GM20000 (cell line): ENCODE measurements around the gene ADM2.

Experiments
- DNase-seq: peaks from one replicate; pipeline ENCODE4 v3.0.0; 2012; ENCODE audit warnings: low spot score
- CTCF ChIP-seq: IDR thresholded peaks from 2 replicates; pipeline ENCODE4 v1.5.1; 2012; ENCODE audit warnings: mild to moderate bottlenecking, control low read depth; ENCODE audit errors: extremely low read depth, missing control alignments

Gene ADM2

GRCh38 chr22:50502628-50503474, 21.5 kb downstream of the ADM2 start:
- no peak for DNase-seq
- no peak for TF ChIP-seq CTCF

- no peak for DNase-seq
- TF ChIP-seq CTCF: no peak
These were observed 22.3 kb downstream of the ADM2 start for GRCh38 chr22:50503475-50504145.

DNA sequence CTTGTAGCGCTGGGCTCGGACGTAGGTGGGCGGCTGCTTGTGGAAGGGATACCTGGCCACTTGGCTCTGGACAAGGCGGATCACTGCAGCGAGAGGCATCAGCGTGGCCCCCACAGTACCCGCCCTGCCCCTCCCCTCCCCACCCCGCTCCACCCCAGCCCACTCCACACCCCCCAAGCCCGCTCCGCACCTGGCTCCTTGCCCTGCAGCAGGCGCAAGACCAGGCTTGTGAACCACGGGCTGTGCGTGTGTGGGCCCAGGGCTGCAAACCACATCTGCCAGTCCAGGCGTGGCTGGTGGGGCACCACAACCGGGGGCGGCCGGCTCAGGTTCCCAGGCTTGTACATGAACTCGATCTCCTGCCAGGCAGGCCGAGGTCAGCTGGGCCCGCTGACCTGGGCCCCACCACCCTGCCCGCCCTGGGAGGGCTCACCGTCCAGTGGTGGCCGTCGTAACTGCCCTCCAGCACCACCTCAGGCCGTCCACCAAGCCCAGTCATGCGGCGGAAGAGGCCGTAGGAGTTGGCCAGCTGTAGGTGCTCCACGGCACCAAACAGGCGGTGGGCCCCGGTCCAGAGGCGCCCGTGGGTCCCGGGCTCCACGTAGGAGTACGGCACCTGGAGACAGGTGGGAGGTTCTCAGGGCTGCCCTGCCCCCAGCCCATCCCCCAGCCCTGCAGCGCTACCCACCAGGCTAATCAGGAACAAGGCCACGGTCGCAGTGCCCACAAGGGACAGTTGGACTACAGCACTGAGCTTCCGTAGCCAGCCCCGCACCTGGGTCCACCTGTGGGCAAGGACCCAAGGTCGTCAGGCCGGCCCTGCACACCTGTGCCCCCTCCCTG, 23.2 kb downstream of the ADM2 start:
- no peak for DNase-seq
- TF ChIP-seq CTCF: no peak

DNA sequence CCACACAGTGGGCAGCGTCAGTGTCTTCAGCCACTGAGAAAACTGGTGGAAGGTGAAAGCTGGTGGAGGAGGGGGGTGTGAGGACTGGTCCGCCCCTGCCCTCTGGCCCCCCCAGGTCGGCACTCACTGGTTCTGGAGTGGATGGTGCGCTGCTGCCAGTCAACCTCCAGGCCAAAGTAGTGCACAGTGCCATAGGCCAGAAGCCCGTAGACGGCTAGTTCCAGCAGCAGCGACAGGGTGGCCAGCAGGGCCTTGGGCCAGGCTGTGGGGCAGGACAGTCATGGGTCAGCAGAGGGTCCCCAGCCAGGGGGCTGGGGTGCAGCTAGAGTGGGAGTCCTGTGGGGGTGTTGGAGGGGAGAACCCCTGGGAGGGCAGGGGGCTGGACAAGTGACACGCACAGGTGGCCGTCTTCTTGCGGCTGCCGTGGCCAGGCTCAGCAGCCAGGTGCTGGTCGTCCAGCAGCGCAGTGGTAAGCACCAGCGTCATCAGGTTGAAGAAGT, 24.0 kb downstream of the ADM2 start:
- no peak for DNase-seq
- no peak for TF ChIP-seq CTCF

DNA sequence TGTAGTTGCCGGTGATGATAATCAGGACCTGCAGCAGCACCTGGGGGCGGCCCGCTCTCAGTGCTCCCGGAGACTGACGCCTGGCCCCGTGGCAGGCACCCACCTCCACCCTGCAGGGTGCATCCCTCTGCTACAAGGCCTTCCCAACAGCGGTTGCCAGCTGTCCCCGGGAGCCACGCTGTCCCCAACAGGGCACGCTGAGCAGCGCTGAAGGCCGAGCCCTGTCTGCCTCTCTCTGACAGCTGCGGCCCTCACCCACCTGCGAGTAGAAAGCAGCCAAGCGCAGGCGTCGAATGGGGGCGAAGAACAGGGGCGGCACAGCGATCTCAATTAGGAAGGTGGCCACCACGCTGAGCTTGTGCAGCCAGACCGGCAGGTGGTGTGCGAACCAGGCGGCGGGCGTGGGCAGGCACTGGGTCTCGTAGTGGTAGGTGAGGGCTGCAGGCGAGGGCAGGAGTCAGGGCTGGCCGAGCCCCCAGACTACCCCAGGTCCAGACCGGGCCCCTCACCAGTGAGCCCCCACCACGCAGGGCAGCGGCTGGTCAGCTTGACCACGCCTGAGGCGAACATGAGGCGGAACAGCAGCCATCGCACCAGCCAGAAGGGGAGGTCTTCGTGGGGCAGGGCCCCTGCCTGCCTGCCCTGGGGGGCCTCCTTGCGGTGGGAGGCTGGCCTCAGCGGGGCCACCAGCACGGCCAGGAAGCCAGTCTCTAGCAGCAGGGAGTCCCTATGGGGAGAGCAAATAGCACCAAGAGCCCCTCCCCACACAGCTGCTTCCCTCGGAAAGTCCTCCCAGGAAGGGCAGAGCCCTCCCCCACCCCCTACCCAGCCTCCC, 24.6 kb downstream of the ADM2 start:
- no peak for TF ChIP-seq CTCF
- DNase-seq: no peak

GRCh38 chr22:50506611-50507420, 25.5 kb downstream of the ADM2 start:
- no peak for TF ChIP-seq CTCF
- no peak for DNase-seq
